Common myeloid progenitor, CD34-positive (primary cell): Measurements from ENCODE around the gene TBC1D20.

Experiments
- CTCF ChIA-PET: fragments of 350-600 bp; sonication (Branson Sonifier 250); formaldehyde crosslinking; loops from one replicate; lab custom pipeline; 2021; ENCODE audit warnings: antibody characterized with exemption; lab: Charles Lee
- POLR2A ChIA-PET: fragments of 350-600 bp; sonication (Branson Sonifier 250); formaldehyde crosslinking; loops from one replicate; lab custom pipeline; 2021; ENCODE audit warnings: antibody characterized with exemption; lab: Charles Lee
- DNase-seq, 3 donors: peaks; one replicate each; pipeline versions ENCODE4 v3.0.0 to v3.0.0-alpha.2; 2013
- H3K27ac ChIP-seq, 2 experiments: 1 replicate in 1 of 2; 2 replicates in 1 of 2; pipeline ENCODE4 v1.7.0; 2013; ENCODE audit warnings: inconsistent platforms in 2 of 2, low read length in 2 of 2, mild to moderate bottlenecking in 2 of 2, low read depth in 1 of 2, moderate library complexity in 1 of 2; ENCODE audit not compliant: severe bottlenecking in 2 of 2, insufficient read depth in 1 of 2, poor library complexity in 1 of 2
- H3K27me3 ChIP-seq, 5 experiments: replicated peaks in 2 of 5; 1 replicate in 3 of 5; 2 replicates in 2 of 5; pipeline versions ENCODE4 v1.6.1 to v1.7.0; 2013; ENCODE audit warnings: low read length in 4 of 5, mild to moderate bottlenecking in 2 of 5, moderate library complexity in 2 of 5, inconsistent platforms in 1 of 5; ENCODE audit not compliant: insufficient read depth in 5 of 5, control insufficient read depth in 4 of 5
- H3K36me3 ChIP-seq, 4 experiments: 1 replicate in 2 of 4; 2 replicates in 2 of 4; pipeline versions ENCODE4 v1.6.1 to v1.7.0; 2013; ENCODE audit warnings: low read length in 3 of 4, control low read depth in 1 of 4, mild to moderate bottlenecking in 1 of 4; ENCODE audit not compliant: control insufficient read depth in 4 of 4, insufficient read depth in 4 of 4
- H3K4me1 ChIP-seq, 4 experiments: 1 replicate in 3 of 4; 2 replicates in 1 of 4; pipeline versions ENCODE4 v1.6.1 to v1.7.1; 2013; ENCODE audit warnings: low read length in 3 of 4, mild to moderate bottlenecking in 3 of 4, control low read depth in 1 of 4, inconsistent platforms in 1 of 4, moderate library complexity in 1 of 4; ENCODE audit not compliant: control insufficient read depth in 4 of 4, insufficient read depth in 4 of 4; ENCODE audit errors: control extremely low read depth in 1 of 4
- H3K4me3 ChIP-seq, 7 experiments: 1 replicate in 4 of 7; 2 replicates in 3 of 7; pipeline versions ENCODE4 v1.5.1 to v1.7.0; 2013; ENCODE audit warnings: mild to moderate bottlenecking in 7 of 7, low read length in 6 of 7, moderate library complexity in 6 of 7, inconsistent platforms in 2 of 7, low read depth in 2 of 7, control low read depth in 1 of 7; ENCODE audit not compliant: insufficient read depth in 4 of 7, control insufficient read depth in 1 of 7; ENCODE audit errors: extremely low read depth in 1 of 7
- H3K9me3 ChIP-seq, 5 experiments: 1 replicate in 4 of 5; 2 replicates in 1 of 5; pipeline versions ENCODE4 v1.6.1 to v1.7.1; 2013; ENCODE audit warnings: low read length in 4 of 5, mild to moderate bottlenecking in 2 of 5, inconsistent platforms in 1 of 5, low read depth in 1 of 5, moderate library complexity in 1 of 5; ENCODE audit not compliant: control insufficient read depth in 4 of 5, insufficient read depth in 2 of 5; ENCODE audit errors: control extremely low read depth in 1 of 5
- whole genome bisulfite sequencing: methylation state at CpG from one replicate; pipeline ENCODE4 v1.1.5; 2013; ENCODE audit not compliant: insufficient coverage; 5-methylcytosine and 5-hydroxymethylcytosine counted together

Gene TBC1D20

DNA sequence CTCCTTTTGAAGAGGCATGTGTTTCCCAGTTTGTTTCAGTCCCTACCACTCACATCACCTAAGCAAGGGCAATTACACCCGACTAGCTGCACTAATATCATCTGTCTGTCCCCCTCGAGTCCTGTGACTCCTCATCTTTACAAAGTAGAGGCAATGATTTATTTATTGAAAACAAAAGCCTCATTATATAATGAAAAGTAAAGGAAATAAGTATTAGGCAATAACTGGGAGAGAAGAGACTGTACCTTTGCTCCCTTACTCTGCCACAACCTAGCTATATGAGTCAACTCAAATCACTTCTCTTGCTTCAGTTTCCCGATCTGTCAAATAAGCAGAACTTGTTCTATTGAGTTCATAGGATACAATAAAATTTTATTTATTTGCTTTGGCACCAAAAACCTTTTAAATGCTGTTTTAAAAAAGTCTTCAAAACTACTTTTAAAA is 42.3 kb upstream of the TBC1D20 start:
- ChIA-PET POLR2A (no interaction called here), CTCF (interaction anchor here (0.8 to 1.6 kb wide), 2 partner anchors 12 to 13 kb away, joined by 3 to 5 read pairs; no protein-coding TSS in a partner anchor)
- no peak overlapping the region for H3K27ac ChIP-seq
- H3K4me3 ChIP-seq, result no peak overlapping the region
- WGBS, result no CpG with 5 or more reads among the region's 3 CpGs
- H3K4me1 ChIP-seq, result peaks cover 0 to 4% (median 2%) of the 10 kb centered on the region in 4 experiments
- H3K27me3 ChIP-seq, result no peaks in the 10 kb centered on the region
- H3K36me3 ChIP-seq, result peaks cover 34 to 74% (median 50%) of the 10 kb centered on the region in 4 experiments
- no peak for DNase-seq
- no peaks in the 10 kb centered on the region for H3K9me3 ChIP-seq

GRCh38 chr20:503048-503737 is 40.9 kb upstream of the TBC1D20 start:
- H3K36me3 ChIP-seq, result peaks cover 34 to 78% (median 59%) of the 10 kb centered on the region in 4 experiments

DNA sequence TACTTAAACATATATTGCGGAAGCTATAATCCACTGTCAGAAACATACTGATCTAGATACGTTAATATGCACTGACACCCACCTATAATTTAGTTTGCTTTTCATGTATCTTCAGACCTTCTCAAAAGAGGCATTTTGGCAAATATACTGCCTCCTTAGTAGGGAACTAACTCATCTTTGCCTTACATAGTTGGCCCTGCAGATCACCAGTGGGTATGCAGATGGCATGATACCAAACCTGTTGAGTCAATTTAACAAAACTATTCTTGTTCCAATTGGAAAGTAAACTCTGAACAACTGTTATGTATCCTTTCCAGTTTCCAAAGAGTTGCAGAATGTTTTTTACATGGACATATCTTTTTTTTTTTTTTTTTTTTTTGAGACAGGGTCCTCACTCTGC is 35.6 kb upstream of the TBC1D20 start:
- Histone ChIP-seq H3K9me3 (no peaks in the 10 kb centered on the region), H3K4me3 (no peak overlapping the region), H3K27ac (no peak overlapping the region), H3K36me3 (peaks cover 31 to 83% (median 66%) of the 10 kb centered on the region in 4 experiments), H3K4me1 (no peaks in the 10 kb centered on the region), H3K27me3 (no peaks in the 10 kb centered on the region)
- WGBS, result 100% methylated on average over 1 of the region's 2 CpGs
- ChIA-PET CTCF (interaction anchor here (0.9 to 1.5 kb wide), 4 partner anchors 11 to 241 kb away, joined by 3 to 4 read pairs (median 3); no protein-coding TSS in a partner anchor), POLR2A (no interaction called here)
- DNase-seq, result no peak

More at GRCh38 chr20:503048-503737, 40.9 kb upstream of the TBC1D20 start:
- WGBS, result 99% methylated on average over 8 of the region's 11 CpGs
- Histone ChIP-seq H3K9me3 (no peaks in the 10 kb centered on the region), H3K27me3 (no peaks in the 10 kb centered on the region), H3K27ac (no peak overlapping the region), H3K4me3 (no peak overlapping the region), H3K4me1 (no peaks in the 10 kb centered on the region)
- DNase-seq, result no peak
- POLR2A ChIA-PET, result no interaction called here
- CTCF ChIA-PET, result interaction anchor here (1.6 kb wide), 1 partner anchor 12 kb away, joined by 5 read pairs; no protein-coding TSS in a partner anchor

DNA sequence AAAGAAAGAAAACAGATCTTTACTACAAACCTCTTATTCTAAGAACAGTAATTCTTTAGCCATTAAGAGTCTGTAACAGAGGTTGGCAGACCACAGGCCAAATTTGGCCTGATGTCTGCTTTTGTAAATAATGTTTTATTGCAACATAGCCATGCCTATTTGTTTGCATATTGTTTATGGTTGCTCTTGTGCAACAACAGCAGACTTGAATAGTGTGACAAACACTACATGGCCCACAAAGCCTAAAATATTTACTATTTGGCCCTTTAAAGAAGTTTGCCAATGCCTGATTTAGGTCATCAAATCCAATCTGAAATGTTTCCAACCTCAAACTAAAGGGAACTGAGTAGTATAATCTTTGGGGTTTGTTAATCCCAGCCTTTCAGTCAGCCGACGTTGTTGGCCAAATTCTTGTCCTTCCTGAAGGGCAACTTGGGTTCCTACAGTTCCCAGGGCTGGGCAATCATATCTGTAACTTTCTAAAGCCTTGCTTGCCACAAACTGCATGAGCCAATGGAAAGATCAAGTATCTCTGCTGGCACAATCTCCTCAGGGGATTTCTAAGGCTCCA is 33.9 kb upstream of the TBC1D20 start:
- no peak for DNase-seq
- Histone ChIP-seq H3K9me3 (no peaks in the 10 kb centered on the region), H3K27ac (no peak overlapping the region), H3K27me3 (no peaks in the 10 kb centered on the region), H3K36me3 (peaks cover 28 to 84% (median 64%) of the 10 kb centered on the region in 4 experiments), H3K4me1 (no peaks in the 10 kb centered on the region), H3K4me3 (no peak overlapping the region)
- WGBS, result 100% methylated on average over 2 of the region's 2 CpGs
- ChIA-PET POLR2A (no interaction called here), CTCF (interaction anchor here (1.0 to 2.6 kb wide), 3 partner anchors 10 to 243 kb away, joined by 3 to 9 read pairs (median 4); no protein-coding TSS in a partner anchor)

GRCh38 chr20:492159-492558 is 29.8 kb upstream of the TBC1D20 start:
- WGBS, result 94% methylated on average over 5 of the region's 5 CpGs
- Histone ChIP-seq H3K4me1 (no peaks in the 10 kb centered on the region), H3K9me3 (no peaks in the 10 kb centered on the region), H3K27ac (no peak overlapping the region), H3K27me3 (no peaks in the 10 kb centered on the region), H3K36me3 (peaks cover 30 to 86% (median 68%) of the 10 kb centered on the region in 4 experiments), H3K4me3 (no peak overlapping the region)
- DNase-seq, result peak in 1 of 3 donors; percentile 10
- ChIA-PET CTCF (interaction anchor here (0.8 to 2.2 kb wide), 3 partner anchors 13 to 64 kb away, joined by 3 to 5 read pairs (median 3); no protein-coding TSS in a partner anchor), POLR2A (interaction anchor here (0.7 kb wide), 1 partner anchor 136 kb away, joined by 5 read pairs; no protein-coding TSS in a partner anchor)

DNA sequence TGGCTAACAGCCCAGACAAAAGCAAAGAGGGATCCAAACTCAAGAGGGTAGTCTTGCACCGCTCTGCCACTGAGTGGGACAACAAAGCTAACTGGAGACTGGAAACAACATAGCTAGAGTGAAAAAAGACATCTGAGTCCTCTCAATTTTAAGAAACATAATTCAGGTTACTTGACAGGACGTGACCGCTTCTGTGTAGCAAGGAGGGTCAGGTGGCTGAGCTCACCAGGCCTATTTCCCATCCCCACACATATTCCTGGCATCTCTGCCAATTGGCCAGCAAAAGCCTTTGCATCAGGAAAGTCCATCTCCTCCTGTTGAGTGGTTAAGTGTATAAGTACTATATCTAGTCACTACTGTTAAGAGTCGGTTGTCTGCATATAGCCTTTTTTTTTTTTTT is 25.3 kb upstream of the TBC1D20 start:
- POLR2A ChIA-PET, result no interaction called here
- H3K36me3 ChIP-seq, result peaks cover 20 to 88% (median 72%) of the 10 kb centered on the region in 4 experiments

More for the DNA sequence above, 25.3 kb upstream of the TBC1D20 start:
- H3K9me3 ChIP-seq, result no peaks in the 10 kb centered on the region
- CTCF ChIA-PET, result interaction anchor here (0.7 to 1.5 kb wide), 2 partner anchors 9 to 10 kb away, joined by 4 read pairs; no protein-coding TSS in a partner anchor
- no peaks in the 10 kb centered on the region for H3K27me3 ChIP-seq
- H3K4me1 ChIP-seq, result no peaks in the 10 kb centered on the region
- H3K27ac ChIP-seq, result peak overlapping the region in 1 of 2 experiments; percentile 28
- H3K4me3 ChIP-seq, result no peak overlapping the region
- DNase-seq, result no peak
- 100% methylated on average over 1 of the region's 4 CpGs for WGBS
